ENCODE results near the gene SF3B3.
"Not testable (repeated sequence)": the region's sequence is repeated elsewhere in the genome, so short reads cannot be mapped to it uniquely, and the experiment has no call there.

SF3B3 gene

DNA sequence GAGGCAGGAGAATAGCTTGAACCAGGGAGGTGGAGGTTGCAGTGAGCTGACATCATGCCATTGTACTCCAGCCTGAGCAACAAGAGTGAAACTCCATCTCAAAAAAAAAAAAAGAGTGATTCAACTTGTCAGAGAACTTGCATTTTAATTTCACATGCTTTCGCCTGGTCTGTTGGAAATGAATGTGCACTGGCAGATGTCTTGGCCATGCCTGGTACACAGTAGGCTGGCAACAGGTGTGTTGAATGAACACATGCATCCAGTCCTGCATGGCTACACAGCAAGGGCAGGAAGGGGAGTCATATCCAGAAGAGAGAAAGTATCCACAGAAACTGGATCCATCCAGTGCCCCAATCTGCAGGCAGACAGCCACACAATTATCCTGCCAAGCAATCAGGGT lies 11.8 kb upstream of the SF3B3 start:
- no peak for DNase-seq (ENCODE audit: low spot score)

GRCh38 chr16:70512456-70512855 lies 11.2 kb upstream of the SF3B3 start:
- DNase-seq (ENCODE audit: low spot score), result no peak

DNA sequence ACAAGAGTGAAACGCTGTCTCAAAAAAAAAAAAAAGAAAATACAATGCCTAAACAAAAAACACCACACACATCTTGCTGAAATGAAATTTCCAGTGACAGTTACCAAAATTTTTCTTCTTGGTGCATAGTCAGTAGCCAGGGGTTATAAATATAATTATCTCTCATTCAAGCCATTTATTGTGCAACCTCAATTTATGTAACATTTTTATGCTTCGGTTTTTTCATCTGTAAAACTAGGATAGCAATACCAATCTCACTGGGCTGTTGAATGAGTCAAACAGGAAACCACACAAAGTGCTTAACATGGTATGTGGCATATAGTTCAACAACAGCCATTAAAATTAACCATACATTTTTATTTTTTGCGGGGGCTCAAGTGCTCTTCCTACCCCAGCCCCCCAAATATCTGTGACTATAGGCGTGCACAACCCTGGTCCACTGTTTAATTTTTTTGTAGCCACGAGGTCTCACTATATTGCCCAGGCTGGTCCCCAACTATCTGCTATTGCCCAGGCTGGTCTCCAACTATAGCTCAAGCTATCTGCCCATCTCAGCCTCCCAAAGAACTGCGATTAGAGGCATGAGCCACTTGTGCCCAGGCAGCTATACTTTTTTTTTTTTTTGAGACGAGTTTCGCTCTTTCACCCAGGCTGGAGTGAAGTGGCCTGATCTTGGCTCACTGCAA lies 2.9 kb upstream of the SF3B3 start:
- no peak for DNase-seq (ENCODE audit: low spot score)

DNA sequence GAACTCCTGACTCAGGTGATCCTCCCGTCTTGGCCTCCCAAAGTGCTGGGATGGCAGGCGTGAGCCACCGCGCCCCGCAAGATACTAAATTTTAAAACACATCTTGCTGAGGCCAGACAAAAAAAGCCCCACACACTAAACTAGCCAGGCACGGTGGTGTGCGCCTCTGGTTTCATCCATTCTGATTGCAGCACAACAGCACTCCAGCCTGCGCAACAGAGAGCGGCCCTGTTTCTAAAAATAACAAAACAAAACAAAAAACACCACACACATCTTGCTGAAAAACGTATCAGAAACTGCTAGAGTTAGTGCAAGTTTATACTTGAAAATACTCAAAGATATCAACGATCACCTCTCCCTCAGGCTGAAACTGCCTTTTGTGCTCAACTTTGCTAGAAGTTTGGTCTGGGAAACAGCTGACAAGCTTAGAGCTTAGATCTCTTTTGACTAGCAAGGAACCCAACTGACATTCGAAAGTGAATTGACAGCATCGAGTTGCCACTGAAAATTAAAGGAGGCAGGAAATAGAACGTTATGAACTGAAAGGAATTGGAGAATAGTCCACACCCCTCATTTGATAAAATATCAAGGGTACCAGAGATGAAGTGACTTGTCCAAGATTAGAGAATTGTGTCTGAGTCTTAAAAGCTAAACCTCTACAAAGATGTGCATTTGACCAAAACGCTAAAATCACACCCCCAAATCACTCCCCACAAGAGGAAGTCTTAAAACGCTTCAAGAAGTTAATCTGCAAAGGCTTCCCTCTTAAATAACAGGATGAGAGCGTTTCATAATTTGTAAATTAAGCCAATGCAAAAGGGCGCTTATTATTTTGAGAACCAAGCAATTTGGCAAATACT lies 1.2 kb upstream of the SF3B3 start:
- DNase-seq (ENCODE audit: low spot score), result no peak

- DNase-seq (ENCODE audit: low spot score), result peak; percentile 84
Measured at GRCh38 chr16:70523076-70523742, 407 bp upstream of the SF3B3 start, which contains the start of gene COG4. TSS of gene COG4 (minus strand) at chr16:70523554. CDS start at chr16:70523543, 11 bp downstream.

GRCh38 chr16:70524399-70524825 lies 796 bp downstream of the SF3B3 start:
- not testable (repeated sequence) for DNase-seq (ENCODE audit: low spot score)

- DNase-seq (ENCODE audit: low spot score), result no peak
Measured at GRCh38 chr16:70526403-70526802, 2.8 kb downstream of the SF3B3 start.

GRCh38 chr16:70527315-70527996 lies 3.8 kb downstream of the SF3B3 start:
- no peak for DNase-seq (ENCODE audit: low spot score)

GRCh38 chr16:70529051-70529777 lies 5.6 kb downstream of the SF3B3 start:
- DNase-seq (ENCODE audit: low spot score), result peak; percentile 23

- DNase-seq (ENCODE audit: low spot score), result not testable (repeated sequence)
Measured at GRCh38 chr16:70529954-70530353, 6.3 kb downstream of the SF3B3 start.

GRCh38 chr16:70534971-70535370 lies 11.4 kb downstream of the SF3B3 start:
- no peak for DNase-seq (ENCODE audit: low spot score)

GRCh38 chr16:70540994-70541393 lies 17.4 kb downstream of the SF3B3 start:
- no peak for DNase-seq (ENCODE audit: low spot score)

DNA sequence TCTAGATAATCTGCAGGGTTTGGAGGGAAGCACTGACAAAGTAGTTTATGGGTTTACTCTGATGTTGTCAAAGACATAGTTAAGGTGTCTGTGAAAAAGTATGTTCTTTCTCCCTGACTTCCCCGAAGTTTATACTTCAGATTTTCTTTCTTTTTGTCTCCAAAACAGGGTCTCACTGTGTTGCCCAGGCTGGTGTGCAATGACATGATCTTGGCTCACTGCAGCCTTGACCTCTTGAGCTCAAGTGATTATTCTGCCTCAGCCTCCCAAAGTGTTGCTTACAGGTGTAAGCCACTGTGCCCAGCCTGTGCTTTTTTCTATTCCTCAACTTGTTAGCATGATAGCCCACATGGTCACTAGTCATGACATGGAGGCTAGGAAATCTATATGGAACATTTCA lies 20.9 kb downstream of the SF3B3 start:
- DNase-seq (ENCODE audit: low spot score), result no peak

DNA sequence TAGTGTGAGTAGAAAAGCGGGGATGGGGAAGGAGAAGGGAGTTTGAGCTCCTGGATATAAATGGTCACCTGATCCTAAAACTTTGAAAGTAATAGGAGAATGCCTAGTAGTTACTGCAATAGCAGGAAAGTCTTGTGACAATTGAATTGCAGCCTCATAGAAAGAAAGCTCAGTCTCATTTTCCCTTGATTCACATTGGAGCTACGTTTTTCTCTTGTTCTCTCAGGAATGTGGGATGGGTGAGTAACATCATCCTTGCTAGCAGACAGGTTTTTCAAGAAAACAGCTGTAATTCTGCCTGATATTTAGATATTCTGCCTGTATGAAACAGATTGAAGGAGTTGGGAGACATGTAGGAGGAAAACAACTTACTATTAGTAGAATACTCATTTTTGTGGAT lies 25.3 kb downstream of the SF3B3 start:
- DNase-seq (ENCODE audit: low spot score), result no peak

DNA sequence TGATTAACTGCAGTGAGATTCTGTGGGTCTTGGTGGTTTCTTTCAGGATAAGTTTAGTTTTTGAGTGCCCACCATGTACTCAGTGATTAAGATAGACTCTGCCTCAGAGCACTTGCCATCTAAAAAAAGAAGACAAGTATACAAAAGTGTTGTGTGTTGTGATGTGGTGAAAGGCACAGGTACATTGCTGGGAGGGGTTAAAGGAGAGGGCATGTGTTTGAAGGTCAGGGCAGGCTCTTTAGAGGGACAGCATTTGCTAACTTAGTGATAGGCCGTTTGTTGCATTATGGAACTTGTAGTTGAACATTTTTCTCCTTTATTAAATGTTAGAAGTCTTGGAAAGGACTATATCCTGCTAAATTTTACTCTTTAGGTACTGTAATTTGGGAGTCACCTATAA lies 26.5 kb downstream of the SF3B3 start:
- DNase-seq (ENCODE audit: low spot score), result no peak

DNA sequence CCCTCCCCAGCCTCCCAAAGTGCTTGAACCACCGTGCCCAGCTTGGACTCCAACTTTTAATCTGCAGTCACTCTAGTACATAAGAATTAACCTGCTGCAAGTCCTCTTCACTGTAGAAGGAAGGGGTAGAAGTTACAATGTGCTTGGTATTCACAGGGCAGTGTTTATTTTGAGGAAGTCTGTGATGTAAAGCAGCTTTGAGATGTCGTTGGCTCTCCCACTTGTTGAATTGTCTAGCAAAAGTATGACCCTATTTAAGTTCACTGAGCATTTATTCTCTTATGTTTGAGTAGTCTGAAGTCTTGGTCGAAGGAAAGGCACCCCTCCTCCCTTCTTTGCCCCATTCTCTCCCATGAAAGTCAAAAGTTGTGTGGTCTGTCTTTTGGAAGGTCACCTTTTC lies 28.2 kb downstream of the SF3B3 start:
- DNase-seq (ENCODE audit: low spot score), result no peak

DNA sequence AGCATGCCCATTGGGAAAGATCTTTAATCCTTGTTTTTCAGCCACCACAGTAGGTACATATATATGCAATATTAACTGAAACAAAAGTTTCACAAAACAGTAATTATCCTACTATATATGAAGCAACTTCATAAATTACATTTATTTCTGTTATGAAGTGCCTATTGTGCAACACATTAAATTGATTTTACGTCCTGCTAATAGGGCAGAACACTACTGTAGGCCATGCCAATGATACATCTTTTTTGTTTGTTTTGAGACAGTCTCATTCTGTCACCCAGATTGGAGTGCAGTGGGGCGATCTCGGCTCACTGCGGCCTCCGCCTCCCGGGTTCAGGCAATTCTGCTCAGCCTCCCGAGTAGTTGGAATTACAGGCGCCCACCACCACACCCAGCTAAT lies 29.1 kb downstream of the SF3B3 start:
- no peak for DNase-seq (ENCODE audit: low spot score)

GRCh38 chr16:70553645-70554044 lies 30.0 kb downstream of the SF3B3 start:
- no peak for DNase-seq (ENCODE audit: low spot score)

- DNase-seq (ENCODE audit: low spot score), result no peak
Measured at GRCh38 chr16:70556063-70556462, 32.4 kb downstream of the SF3B3 start.

DNA sequence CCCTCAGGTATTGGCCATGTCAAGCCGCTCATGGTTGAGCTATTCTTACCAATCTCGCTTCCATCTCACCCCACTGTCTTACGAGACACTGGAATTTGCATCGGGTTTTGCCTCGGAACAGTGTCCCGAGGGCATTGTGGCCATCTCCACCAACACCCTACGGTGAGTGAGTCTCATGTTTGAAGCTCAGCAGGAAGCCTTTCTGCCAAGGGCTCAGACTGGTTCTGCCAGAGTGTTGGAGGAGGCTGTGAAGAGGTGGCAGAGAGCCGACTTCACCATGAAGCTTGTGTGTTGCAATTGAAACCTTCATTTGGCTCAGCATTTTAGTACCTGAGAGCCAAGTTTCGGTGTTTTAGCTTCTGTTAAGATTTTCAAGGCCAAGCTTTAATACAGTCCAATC lies 38.0 kb downstream of the SF3B3 start:
- DNase-seq (ENCODE audit: low spot score), result peak; percentile 29

DNA sequence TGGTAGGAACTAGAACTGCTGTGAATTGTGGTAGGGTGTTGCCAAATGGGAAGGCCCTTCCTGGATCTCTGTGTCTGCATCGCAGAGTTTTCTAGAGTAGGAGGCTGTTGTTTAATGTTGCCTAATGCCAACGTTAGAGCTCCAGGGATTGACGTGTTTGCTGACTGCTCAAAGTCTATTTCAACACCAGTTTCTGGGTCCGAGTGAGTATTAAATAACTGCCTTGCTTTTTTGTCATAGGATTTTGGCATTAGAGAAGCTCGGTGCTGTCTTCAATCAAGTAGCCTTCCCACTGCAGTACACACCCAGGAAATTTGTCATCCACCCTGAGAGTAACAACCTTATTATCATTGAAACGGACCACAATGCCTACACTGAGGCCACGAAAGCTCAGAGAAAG lies 40.0 kb downstream of the SF3B3 start:
- no peak for DNase-seq (ENCODE audit: low spot score)

DNA sequence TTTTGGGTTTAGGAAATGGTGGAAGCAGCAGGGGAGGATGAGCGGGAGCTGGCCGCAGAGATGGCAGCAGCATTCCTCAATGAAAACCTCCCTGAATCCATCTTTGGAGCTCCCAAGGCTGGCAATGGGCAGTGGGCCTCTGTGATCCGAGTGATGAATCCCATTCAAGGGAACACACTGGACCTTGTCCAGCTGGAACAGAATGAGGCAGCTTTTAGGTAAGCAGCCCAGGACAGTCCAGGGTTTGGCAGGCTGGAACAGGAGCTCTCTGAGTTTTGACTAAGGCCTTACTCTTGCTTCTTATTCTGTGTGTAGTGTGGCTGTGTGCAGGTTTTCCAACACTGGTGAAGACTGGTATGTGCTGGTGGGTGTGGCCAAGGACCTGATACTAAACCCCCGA lies 41.4 kb downstream of the SF3B3 start:
- DNase-seq (ENCODE audit: low spot score), result peak; percentile 36
